ENCODE data around the gene CRY2. TPM values are rescaled to one million over a fixed set of nuclear protein-coding genes. Genes with fewer than 3 reads are reported as not detected.

CRY2 gene
- total and polyA plus RNA-seq, 2 of the 8 experiments (the other 6 are each of a cell fraction or from before 2014, with no cell fraction given): 8.0 to 9.4 TPM

DNA sequence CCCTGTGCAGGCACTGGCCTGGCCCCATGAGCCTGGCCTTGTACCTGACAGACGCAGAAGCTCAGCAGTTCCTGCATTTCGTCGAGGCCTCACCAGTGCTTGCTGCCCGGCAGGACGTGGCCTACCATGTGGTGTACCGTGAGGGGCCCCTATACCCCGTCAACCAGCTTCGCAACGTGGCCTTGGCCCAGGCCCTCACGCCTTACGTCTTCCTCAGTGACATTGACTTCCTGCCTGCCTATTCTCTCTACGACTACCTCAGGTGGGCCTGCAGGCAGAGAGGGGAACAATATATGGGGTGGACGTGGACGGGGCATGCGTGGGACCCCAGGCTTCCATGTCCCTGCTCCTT is 80.0 kb downstream of the CRY2 start:
- Histone ChIP-seq H3K4ac (replicated peaks; ENCODE audit: insufficient read length, low read depth, low read length) (no peak overlapping the region), H3K27ac (ENCODE audit: low read depth, low read length) (no peak overlapping the region), H3K56ac (replicated peaks; ENCODE audit: insufficient read length, low read depth, low read length) (no peak overlapping the region), H3K23me2 (ENCODE audit: low read depth, low read length) (peaks cover 5% of the 10 kb centered on the region; the same call in 1 of the 2 replicates), H3K23ac (ENCODE audit: insufficient read length) (no peak overlapping the region), H4K20me1 (replicated peaks in 1 of 2; ENCODE audit: control insufficient read depth in 1 of 2, insufficient read depth in 2 of 2, low read length in 2 of 2) (peaks cover 10 to 20% of the 10 kb centered on the region in 2 experiments), H3K79me2 (ENCODE audit: control insufficient read depth in 1 of 2, insufficient read depth in 2 of 2, low read length in 2 of 2) (peaks cover 0 to 11% of the 10 kb centered on the region in 2 experiments; a peak in 1 of 4 replicates), H4K91ac (replicated peaks; ENCODE audit: insufficient read length, low read length) (no peak overlapping the region), H3K9me3 (ENCODE audit: insufficient read depth in 2 of 2, low read depth in 1 of 2, low read length in 1 of 2) (no peaks in the 10 kb centered on the region), H3K18ac (ENCODE audit: extremely low read depth, low read length) (no peak overlapping the region), H3K4me1 (replicated peaks in 1 of 4; ENCODE audit: control insufficient read depth in 3 of 4, insufficient read depth in 4 of 4, low read length in 3 of 4) (peaks cover 0 to 6% (median 3%) of the 10 kb centered on the region in 4 experiments; a peak in 3 of 7 replicates), H3K14ac (ENCODE audit: insufficient read length) (no peak overlapping the region), H3K9ac (replicated peaks in 1 of 4; ENCODE audit: extremely low read depth in 1 of 4, low read depth in 3 of 4, low read length in 3 of 4) (no peak overlapping the region), H3K27me3 (replicated peaks in 1 of 4; ENCODE audit: control insufficient read depth in 3 of 4, extremely low read depth in 1 of 4, insufficient read depth in 3 of 4, low read length in 3 of 4) (no peaks in the 10 kb centered on the region), H3K4me2 (ENCODE audit: insufficient read depth in 1 of 2, low read depth in 2 of 2, low read length in 2 of 2) (no peak overlapping the region), H3K4me3 (ENCODE audit: extremely low read depth in 1 of 4, insufficient read depth in 2 of 4, low read depth in 3 of 4, low read length in 4 of 4) (no peak overlapping the region), H2BK5ac (ENCODE audit: low read depth, low read length) (no peak overlapping the region), H4K5ac (ENCODE audit: insufficient read length, low read depth, low read length) (no peak overlapping the region), H4K8ac (ENCODE audit: extremely low read depth, insufficient read depth, low read length) (no peak overlapping the region), H3K79me1 (ENCODE audit: low read depth, low read length) (peaks cover 15% of the 10 kb centered on the region), H2BK120ac (replicated peaks; ENCODE audit: low read depth, low read length) (no peak overlapping the region), H3K36me3 (ENCODE audit: control insufficient read depth in 2 of 4, insufficient read depth in 4 of 4, low read length in 3 of 4) (peaks cover 5 to 35% (median 24%) of the 10 kb centered on the region in 4 experiments; a peak in 7 of 8 replicates), H2BK20ac (ENCODE audit: low read length) (no peak overlapping the region), H2AK5ac (ENCODE audit: low read depth, low read length) (no peak overlapping the region), H2BK15ac (ENCODE audit: low read length) (no peak overlapping the region), H2BK12ac (ENCODE audit: low read depth, low read length) (no peak overlapping the region), H2AFZ (ENCODE audit: low read length) (no peak overlapping the region)
- ChIA-PET CTCF (ENCODE audit: partially characterized antibody) (interaction anchor here (0.9 to 4.0 kb wide), 5 partner anchors 38 to 138 kb away, joined by 3 to 26 read pairs (median 4); no protein-coding TSS in a partner anchor), POLR2A (ENCODE audit: partially characterized antibody) (interaction anchor here (0.8 to 9.8 kb wide), 10 partner anchors 8 to 416 kb away, joined by 3 to 115 read pairs (median 4); partner anchors contain the start of gene PEX16)
- 83% methylated on average over 15 of the region's 15 CpGs; no CpG with 5 or more reads in 1 of the 2 experiments for WGBS, 2 experiments (ENCODE audit: extremely low coverage in 1 of 2, insufficient coverage in 1 of 2, insufficient read length in 1 of 2, insufficient replicate concordance in 2 of 2, low coverage in 1 of 2, low lambda C conversion rate in 2 of 2, missing lambda C conversion rate in 1 of 2)
- TF ChIP-seq POLR2A (IDR thresholded peaks at IDR 0.05; ENCODE audit: control extremely low read depth in 1 of 2, low read depth in 2 of 2, low read length in 2 of 2): 0 out of 3 replicates have a peak, but pooled peaks of 1 of the 2 experiments have one; percentile 37
- TF ChIP-seq, protein P1, sequence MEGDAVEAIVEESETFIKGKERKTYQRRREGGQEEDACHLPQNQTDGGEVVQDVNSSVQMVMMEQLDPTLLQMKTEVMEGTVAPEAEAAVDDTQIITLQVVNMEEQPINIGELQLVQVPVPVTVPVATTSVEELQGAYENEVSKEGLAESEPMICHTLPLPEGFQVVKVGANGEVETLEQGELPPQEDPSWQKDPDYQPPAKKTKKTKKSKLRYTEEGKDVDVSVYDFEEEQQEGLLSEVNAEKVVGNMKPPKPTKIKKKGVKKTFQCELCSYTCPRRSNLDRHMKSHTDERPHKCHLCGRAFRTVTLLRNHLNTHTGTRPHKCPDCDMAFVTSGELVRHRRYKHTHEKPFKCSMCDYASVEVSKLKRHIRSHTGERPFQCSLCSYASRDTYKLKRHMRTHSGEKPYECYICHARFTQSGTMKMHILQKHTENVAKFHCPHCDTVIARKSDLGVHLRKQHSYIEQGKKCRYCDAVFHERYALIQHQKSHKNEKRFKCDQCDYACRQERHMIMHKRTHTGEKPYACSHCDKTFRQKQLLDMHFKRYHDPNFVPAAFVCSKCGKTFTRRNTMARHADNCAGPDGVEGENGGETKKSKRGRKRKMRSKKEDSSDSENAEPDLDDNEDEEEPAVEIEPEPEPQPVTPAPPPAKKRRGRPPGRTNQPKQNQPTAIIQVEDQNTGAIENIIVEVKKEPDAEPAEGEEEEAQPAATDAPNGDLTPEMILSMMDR (IDR thresholded peaks at IDR 0.05; ENCODE audit: control extremely low read depth in 1 of 3, insufficient read depth in 1 of 3, low read depth in 1 of 3, low read length in 3 of 3): no peak
- no peak for TF ChIP-seq CREB1 (IDR thresholded peaks at IDR 0.05)
- no peak for TF ChIP-seq CHD2 (IDR thresholded peaks at IDR 0.05; ENCODE audit: low read length)
- TF ChIP-seq HDAC6 (IDR thresholded peaks at IDR 0.05; ENCODE audit: low read depth, low read length): no peak
- DNase-seq (ENCODE audit: low read depth in 1 of 2, low spot score in 2 of 2) (no peak), FAIRE-seq (no peak)

Data from H1 (cell line).